ENCODE results near the gene ASZ1. TPM values are rescaled to one million over a fixed set of nuclear protein-coding genes. Genes with fewer than 3 reads are reported as not detected.

ASZ1 gene
- total and polyA plus RNA-seq, 3 donors from 2014 or later: 18.1 to 27.6 (median 18.4) TPM

DNA sequence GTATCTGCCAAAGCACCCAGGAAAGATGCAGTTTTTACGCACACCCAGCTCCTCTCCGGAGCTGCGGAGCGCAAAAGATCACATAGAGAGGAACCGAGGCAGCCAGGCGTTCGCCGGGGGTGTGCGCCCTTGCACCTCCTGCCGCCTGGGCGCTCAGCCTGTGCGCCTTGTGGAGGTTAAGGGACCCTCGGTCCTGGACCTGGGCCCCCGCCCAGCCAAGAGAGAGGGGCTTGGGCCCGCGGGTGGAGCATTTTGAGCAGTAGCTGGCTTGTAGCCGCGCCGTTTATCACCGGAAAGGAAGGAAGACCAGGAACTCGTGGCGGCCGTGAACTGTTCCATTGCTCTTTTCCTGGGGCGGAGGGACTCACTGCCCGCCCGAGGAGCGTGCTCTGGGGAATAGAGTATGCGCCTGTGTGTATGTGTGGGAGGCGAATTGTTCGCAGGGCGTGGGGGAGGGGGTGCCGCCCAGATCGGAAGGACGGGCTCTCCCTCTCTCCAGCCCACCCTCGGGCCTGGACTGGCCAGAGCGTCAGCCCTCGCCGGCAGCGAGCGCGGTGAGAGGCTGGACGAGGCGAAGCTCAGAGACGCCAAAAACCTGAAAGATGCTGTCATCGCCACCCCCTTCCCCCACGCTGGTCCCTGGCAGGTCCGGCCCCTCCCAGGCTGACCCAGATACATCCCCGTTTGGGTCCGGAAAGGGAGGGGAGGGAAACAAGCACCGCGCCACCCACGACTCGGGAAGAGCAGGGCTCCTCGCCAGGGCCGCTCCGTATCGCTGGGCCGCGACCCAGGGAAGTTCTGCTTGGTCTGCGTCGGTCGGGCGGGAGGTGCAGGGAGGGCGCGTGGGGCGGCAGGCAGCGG, 103.2 kb downstream of the ASZ1 start:
- Histone ChIP-seq H3K27me3 (no peaks in the 10 kb centered on the region), H3K36me3 (ENCODE audit: low read depth, missing control alignments) (no peaks in the 10 kb centered on the region), H3K27ac (no peak overlapping the region), H3K4me1 (peaks cover 11% of the 10 kb centered on the region), H3K9me3 (no peaks in the 10 kb centered on the region), H3K4me3 (peak overlapping the region; percentile 26 to 58)
- TF ChIP-seq CTCF (IDR thresholded peaks at IDR 0.05) (no peak), POLR2A (IDR thresholded peaks at IDR 0.05) (no peak)
- intact Hi-C loops (cut with DNase I; ENCODE audit: low total_unique reads): no loop called here
- DNase-seq: peak; percentile 34
- WGBS, 2 donors: 1 to 3% methylated on average over 22 to 67 of the region's 67 CpGs

DNA sequence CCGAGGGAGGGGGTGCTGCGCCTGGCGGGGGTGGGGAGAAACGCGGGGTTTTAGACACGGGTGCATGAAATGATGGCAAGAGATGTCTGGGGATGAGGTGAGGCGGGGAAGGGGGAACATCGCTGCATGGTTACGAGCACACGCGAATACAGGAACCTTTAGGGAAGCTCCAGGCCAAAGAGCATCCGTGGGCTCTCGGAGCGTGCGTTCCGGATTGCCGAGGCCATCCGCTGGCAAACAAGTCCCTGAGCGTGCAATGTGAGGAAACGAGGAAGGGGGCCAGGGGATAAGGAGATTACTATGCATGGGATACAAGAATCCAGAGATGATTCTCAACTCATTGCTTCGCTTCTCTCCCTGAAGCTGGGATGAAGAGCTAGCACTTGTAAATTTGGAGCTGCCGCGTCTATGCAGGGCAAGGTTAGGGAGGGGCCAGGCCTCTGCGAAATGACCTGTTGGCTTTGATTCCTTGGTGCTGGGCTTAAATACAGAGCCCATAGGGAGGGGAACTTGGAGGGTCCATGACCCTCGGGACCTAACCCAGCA, 103.9 kb downstream of the ASZ1 start:
- Histone ChIP-seq H3K4me3 (peak overlapping the region; percentile 26 to 58), H3K36me3 (ENCODE audit: low read depth, missing control alignments) (no peaks in the 10 kb centered on the region), H3K27me3 (no peaks in the 10 kb centered on the region), H3K9me3 (no peaks in the 10 kb centered on the region), H3K27ac (no peak overlapping the region), H3K4me1 (peaks cover 11% of the 10 kb centered on the region)
- no peak for DNase-seq
- intact Hi-C loops (cut with DNase I; ENCODE audit: low total_unique reads): no loop called here
- 1% methylated on average over 25 of the region's 25 CpGs for WGBS, 2 donors
- TF ChIP-seq CTCF (IDR thresholded peaks at IDR 0.05) (no peak), POLR2A (IDR thresholded peaks at IDR 0.05) (no peak)

DNA sequence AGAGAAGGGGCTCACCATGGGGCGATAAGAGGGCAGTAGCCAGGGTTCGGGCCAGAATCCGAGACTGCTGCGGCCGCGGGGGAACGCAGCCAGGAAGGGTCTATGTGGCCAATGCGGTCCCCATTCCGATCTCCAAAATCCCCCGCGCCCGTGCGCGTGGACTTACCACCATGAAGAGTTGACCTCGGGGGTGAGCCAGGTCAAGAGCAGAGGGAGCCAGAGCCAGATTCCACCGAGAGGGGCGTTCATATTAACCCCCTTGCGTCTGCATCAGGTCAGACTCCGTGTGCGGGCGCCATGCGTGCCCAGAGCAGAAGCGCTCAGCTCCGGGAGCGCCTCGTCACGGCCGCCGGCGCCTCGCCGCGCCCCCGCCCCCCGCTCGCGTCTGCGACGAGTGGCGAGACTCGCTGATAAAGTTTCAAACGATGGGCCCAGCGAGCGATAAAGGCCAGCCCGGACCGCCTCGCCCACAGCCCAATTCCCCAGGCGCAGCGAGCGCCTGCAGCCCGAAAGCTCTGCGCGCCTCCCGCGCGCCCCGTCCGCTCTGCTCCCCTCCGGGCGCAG, 104.5 kb downstream of the ASZ1 start, which contains the start of gene WNT2:
WNT2 (minus strand) TSS at position 318 of the 564 bp plus-strand sequence; CDS start at position 249, 69 bp downstream.
- H3K4me1 ChIP-seq: peaks cover 11% of the 10 kb centered on the region
- no peak for TF ChIP-seq POLR2A (IDR thresholded peaks at IDR 0.05)
- no peak for TF ChIP-seq CTCF (IDR thresholded peaks at IDR 0.05)
- no peaks in the 10 kb centered on the region for H3K36me3 ChIP-seq (ENCODE audit: low read depth, missing control alignments)
- WGBS, 2 donors: 0 to 2% methylated on average over 23 to 59 of the region's 60 CpGs
- H3K4me3 ChIP-seq: peak within 1 kb of the TSS; percentile 26 to 58
- intact Hi-C loops (cut with DNase I; ENCODE audit: low total_unique reads): no loop called here
- no peaks in the 10 kb centered on the region for H3K27me3 ChIP-seq
- no peak within 1 kb of the TSS for H3K27ac ChIP-seq
- H3K9me3 ChIP-seq: no peaks in the 10 kb centered on the region
- DNase-seq: no peak

DNA sequence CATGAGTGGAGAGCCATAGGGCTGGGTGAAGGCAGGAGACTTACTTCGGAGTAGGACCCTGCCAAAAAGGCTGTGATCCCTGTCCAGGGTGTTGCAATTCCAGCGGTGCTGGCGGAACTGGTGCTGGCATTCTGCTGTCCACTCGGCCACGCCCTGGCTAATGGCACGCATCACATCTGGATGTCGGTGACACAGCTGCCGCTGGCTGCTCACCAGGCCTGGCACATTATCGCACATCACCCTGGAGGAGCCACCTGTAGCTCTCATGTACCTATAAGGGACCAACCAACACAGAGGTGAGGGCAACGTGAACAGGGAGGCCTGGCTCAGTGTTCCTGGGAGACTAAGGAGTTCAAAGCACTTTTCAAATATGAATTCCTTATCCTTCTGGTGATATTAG, 106.8 kb downstream of the ASZ1 start:
- no peak for TF ChIP-seq CTCF (IDR thresholded peaks at IDR 0.05)
- no peak for TF ChIP-seq POLR2A (IDR thresholded peaks at IDR 0.05)
- H3K9me3 ChIP-seq: no peaks in the 10 kb centered on the region
- H3K27me3 ChIP-seq: no peaks in the 10 kb centered on the region
- no peak overlapping the region for H3K4me3 ChIP-seq
- intact Hi-C loops (cut with DNase I; ENCODE audit: low total_unique reads): no loop called here
- H3K36me3 ChIP-seq (ENCODE audit: low read depth, missing control alignments): no peaks in the 10 kb centered on the region
- peaks cover 11% of the 10 kb centered on the region for H3K4me1 ChIP-seq
- no peak overlapping the region for H3K27ac ChIP-seq
- 90 to 91% methylated on average over 10 of the region's 10 CpGs for WGBS, 2 donors
- no peak for DNase-seq
